ENCODE data around the gene KCNK4.

The KCNK4 gene

DNA sequence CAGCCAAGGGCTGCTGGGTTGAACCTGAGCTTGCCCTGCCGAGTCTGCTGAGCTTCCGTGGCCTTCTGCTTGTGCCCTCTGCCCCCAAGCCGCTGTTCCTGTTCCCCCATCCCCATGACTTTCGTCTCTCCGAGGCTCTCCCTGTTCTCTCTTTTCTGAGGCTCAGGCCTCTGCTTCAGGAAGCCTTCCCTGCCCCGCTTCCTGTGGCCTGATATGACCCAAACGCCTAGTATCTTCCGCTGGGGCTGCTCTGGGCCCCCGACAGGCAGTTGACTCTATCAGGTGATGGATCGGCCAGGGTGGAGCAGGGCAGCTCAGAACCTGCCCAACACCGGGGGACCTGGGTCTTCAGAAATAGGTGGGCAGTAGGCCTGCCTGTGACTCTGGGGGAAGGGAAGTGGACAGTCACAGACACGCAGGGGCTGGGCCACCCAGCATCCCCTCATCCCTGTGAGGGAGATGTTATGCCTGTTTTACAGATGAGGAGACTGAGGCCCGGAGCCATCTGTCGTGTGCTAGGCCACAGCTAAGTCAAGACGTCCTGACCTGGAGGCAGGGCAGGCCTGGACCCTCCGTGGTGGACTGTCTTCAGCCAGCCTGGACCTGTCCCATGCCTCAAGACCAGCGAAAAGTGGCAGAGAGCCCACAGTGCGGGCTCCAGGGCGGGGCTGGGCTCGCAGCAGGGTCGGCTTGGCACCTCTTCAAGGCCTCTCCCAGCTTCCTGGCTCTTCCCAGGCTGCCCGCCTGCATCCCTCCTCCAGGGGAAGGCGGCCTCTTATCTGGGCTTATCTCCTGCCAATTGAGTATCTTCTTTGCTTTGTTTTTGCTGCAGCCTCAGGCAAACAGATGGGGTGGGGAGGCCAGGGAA is 22.8 kb upstream of the KCNK4 start:
- no peaks in the 10 kb centered on the region for H3K9me3 ChIP-seq (ENCODE audit: low read length)
- no peaks in the 10 kb centered on the region for H3K27me3 ChIP-seq (ENCODE audit: insufficient read depth, low read length)
- peak overlapping the region; percentile 50 for H3K4me3 ChIP-seq (ENCODE audit: low read length)
- H2AFZ ChIP-seq (ENCODE audit: low read depth, low read length) = no peak overlapping the region
- peaks cover 23% of the 10 kb centered on the region for H3K4me1 ChIP-seq (ENCODE audit: insufficient read depth, low read length)
- H3K36me3 ChIP-seq (ENCODE audit: insufficient read depth, low read length) = peaks cover 9% of the 10 kb centered on the region

DNA sequence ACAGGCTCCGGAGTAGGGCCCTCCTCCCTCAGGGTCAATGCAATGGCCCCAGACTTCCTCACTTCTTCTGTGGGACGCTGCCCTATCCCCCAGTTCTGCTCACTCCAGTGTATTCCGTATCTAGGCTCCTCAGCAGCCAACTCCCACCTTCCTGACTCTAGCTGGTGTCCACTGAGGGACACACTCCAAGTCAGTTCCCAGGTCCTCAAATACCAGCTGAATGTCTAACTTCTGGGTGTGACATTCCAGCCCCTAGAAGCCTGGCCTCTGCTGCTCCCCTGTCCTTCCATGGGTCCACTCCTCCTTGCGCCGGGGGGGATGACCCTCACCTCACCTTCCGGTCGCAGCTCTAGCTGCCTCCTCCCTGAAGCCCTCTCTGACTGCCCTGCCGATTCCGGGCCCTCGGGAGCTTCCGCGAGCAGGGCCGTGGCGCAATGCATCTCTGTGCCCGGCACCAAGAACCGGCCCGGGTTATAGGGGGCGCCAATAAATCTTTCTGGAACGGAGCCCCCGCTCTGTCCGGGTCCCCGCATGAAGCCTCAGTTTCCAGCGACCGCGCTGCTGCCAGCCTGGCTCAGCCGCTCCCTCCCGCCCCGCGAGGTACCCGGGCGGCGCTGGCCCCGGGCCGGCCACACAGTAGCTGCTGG is 22.1 kb upstream of the KCNK4 start:
- peak overlapping the region; percentile 46 for H2AFZ ChIP-seq (ENCODE audit: low read depth, low read length)
- H3K27me3 ChIP-seq (ENCODE audit: insufficient read depth, low read length) = no peaks in the 10 kb centered on the region
- peak overlapping the region; percentile 50 for H3K4me3 ChIP-seq (ENCODE audit: low read length)
- H3K4me1 ChIP-seq (ENCODE audit: insufficient read depth, low read length) = peaks cover 23% of the 10 kb centered on the region
- no peaks in the 10 kb centered on the region for H3K9me3 ChIP-seq (ENCODE audit: low read length)
- peaks cover 7% of the 10 kb centered on the region for H3K36me3 ChIP-seq (ENCODE audit: insufficient read depth, low read length)

DNA sequence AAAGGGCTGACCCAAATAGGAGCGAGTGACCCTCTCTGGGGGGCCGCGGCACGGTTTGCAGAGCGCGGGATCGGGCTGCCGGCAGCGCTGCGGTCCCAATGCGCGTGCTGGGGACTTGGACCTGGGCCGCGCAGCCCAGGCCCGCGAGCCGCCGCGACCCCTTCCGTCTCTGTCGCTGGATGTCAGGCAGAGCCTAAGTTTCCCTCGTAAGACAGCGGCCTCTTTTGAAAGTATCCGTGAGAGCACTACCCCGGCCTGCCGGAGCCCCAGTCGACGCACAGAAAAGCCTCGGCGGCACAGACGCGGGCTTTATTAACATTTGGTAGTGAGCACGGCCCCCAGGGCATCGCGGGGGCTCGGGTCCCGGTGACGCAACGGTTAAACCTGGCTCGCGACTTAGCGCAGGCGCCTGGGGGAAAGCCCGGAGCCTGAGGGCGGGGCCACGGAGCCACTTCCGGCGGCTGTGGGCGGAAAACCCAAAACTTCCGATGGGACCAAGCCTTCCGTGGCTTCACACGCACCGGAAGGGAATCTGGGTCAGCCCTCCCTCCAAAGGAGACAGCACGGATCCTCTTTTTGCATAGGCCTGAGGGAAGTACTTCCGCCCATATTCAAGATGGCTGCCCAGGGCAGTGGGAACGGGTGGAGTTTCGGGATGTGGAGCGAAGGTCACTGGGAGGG is 21.4 kb upstream of the KCNK4 start:
- Histone ChIP-seq H2AFZ (ENCODE audit: low read depth, low read length) (peak overlapping the region; percentile 46), H3K4me3 (ENCODE audit: low read length) (peak overlapping the region; percentile 67), H3K9me3 (ENCODE audit: low read length) (no peaks in the 10 kb centered on the region), H3K36me3 (ENCODE audit: insufficient read depth, low read length) (peaks cover 7% of the 10 kb centered on the region), H3K4me1 (ENCODE audit: insufficient read depth, low read length) (peaks cover 23% of the 10 kb centered on the region), H3K27me3 (ENCODE audit: insufficient read depth, low read length) (no peaks in the 10 kb centered on the region)

DNA sequence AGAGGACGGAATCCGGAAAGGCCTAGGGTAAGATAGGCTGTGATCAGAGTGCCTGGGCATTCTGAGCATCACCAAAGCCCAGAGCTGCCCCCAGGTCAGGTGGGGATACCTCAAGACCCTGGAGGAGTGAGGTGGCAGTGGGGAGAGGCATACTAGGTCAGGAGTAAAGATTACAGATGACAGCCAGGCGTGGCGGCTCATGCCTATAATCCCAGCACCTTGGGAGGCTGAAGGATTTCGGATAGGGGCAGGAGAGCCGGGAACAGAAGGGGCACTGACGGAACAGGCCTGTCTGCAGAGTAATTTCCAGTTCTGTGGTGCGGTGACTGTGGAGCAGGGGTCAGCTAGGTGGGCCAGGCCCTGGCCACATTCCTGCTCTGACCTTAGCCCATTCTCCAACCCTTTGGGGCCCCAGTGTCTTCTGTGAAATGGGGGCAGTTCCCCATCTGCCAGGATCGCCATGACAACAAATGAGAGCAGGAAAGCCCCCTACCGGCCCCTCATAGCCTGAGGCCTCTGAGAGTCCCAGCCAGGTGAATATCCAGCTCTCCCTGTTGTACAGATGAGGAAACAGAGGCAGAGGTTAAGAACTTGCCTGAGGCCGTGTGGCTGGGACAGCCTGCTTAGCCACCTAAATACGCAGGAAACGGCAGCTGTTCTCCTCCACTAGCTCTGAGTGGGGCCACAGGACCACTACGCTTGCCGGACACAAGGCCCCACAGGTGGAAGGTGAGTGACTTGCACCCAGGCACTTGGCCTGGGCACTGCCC is 15.9 kb upstream of the KCNK4 start:
- Histone ChIP-seq H3K4me1 (ENCODE audit: insufficient read depth, low read length) (peaks cover 21% of the 10 kb centered on the region), H2AFZ (ENCODE audit: low read depth, low read length) (no peak overlapping the region), H3K36me3 (ENCODE audit: insufficient read depth, low read length) (peaks cover 22% of the 10 kb centered on the region), H3K27me3 (ENCODE audit: insufficient read depth, low read length) (no peaks in the 10 kb centered on the region), H3K4me3 (ENCODE audit: low read length) (no peak overlapping the region), H3K9me3 (ENCODE audit: low read length) (no peaks in the 10 kb centered on the region)

DNA sequence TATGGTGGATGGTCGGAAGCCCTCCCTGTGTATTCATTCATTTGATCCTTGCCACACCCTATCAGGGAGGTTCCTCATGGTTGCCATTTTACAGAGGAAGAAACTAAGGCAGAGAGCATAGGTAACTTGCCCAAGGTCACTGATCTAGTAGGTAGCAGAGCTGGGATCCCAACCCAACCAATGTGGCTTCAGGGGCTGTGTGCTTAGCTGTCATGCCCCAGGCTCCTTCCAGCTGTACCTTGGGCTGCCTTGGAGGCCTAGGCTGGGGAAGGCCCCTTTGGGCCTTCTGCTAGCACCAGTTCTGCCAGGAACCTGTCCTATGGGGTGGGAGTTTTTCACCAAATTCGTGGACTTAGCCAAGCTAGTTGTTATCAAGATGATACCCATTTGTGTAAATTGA is 15.3 kb upstream of the KCNK4 start:
- Histone ChIP-seq H3K36me3 (ENCODE audit: insufficient read depth, low read length) (peaks cover 22% of the 10 kb centered on the region), H3K4me3 (ENCODE audit: low read length) (no peak overlapping the region), H3K27me3 (ENCODE audit: insufficient read depth, low read length) (no peaks in the 10 kb centered on the region), H3K4me1 (ENCODE audit: insufficient read depth, low read length) (peaks cover 18% of the 10 kb centered on the region), H3K9me3 (ENCODE audit: low read length) (no peaks in the 10 kb centered on the region), H2AFZ (ENCODE audit: low read depth, low read length) (no peak overlapping the region)

DNA sequence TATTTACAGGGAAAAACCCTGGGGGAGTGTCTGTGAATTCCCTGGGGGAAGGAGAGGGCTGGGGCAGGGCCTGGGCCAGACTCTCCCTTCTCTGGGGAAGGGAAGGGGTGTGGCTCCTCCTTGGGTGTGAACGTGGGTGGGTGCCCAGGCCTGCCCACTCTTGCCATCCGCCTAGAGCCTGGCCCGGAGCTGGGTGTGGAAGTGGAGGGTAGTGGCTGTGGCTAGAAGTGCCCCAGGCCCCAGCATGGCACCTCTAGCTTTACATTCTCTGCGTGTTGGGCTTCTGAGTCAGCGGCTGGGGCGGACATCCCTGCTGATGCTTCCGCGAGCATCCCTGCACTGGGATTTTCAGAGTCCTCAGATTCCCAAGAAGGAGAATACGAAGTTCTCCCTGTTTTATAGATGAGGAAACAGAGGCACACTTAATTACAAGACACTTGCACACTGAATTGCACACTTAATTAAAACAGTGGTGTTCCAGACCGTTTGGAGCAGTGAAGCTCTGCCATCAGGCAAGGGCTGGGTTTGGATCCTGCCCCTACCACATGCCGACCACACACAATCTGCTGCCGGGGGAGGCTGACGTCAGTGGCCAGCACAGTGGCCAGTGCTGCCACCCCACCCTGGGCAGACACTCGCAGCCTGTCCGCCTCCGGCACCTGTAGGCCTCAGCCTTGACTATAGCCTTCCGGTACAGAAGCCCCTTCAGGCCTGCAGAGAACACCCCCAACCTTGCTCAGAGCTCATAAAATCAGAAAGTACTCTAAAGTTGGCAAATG is 14.3 kb upstream of the KCNK4 start:
- H3K4me3 ChIP-seq (ENCODE audit: low read length) = no peak overlapping the region
- H2AFZ ChIP-seq (ENCODE audit: low read depth, low read length) = no peak overlapping the region
- H3K27me3 ChIP-seq (ENCODE audit: insufficient read depth, low read length) = no peaks in the 10 kb centered on the region
- peaks cover 14% of the 10 kb centered on the region for H3K4me1 ChIP-seq (ENCODE audit: insufficient read depth, low read length)
- no peaks in the 10 kb centered on the region for H3K9me3 ChIP-seq (ENCODE audit: low read length)
- H3K36me3 ChIP-seq (ENCODE audit: insufficient read depth, low read length) = peaks cover 23% of the 10 kb centered on the region

DNA sequence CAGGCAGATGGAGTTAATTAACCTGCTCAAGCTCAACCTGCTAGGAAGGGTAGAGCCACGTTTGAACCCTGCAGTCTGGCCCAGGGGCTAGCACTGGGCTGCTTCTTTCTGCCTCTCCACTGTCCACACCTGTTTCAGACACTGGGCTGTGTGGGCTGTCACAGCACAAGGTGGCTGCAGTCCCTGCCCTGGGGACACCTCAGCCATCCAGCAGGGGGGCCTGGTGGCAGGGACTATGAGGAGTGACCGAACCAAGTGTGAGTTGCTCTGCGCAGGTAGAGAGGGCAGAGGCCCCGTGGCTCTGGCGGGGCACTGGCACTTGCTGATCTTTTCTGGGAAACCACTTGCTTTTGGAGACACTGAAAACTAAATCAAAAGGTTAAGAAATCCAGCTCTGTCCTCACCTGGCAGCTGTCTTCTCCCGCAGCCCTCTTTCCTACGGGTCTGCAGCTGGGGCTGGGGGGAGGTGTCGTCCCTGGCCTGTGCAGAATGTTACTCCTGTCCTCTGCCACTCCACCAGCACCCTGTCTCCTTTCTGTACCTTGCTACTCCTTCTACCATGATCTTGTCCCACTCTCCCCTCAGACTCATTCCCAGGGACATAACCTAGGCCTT is 12.4 kb upstream of the KCNK4 start:
- Histone ChIP-seq H3K4me1 (ENCODE audit: insufficient read depth, low read length) (peaks cover 10% of the 10 kb centered on the region), H3K9me3 (ENCODE audit: low read length) (no peaks in the 10 kb centered on the region), H3K27me3 (ENCODE audit: insufficient read depth, low read length) (no peaks in the 10 kb centered on the region), H3K4me3 (ENCODE audit: low read length) (no peak overlapping the region), H2AFZ (ENCODE audit: low read depth, low read length) (no peak overlapping the region), H3K36me3 (ENCODE audit: insufficient read depth, low read length) (peaks cover 30% of the 10 kb centered on the region)

DNA sequence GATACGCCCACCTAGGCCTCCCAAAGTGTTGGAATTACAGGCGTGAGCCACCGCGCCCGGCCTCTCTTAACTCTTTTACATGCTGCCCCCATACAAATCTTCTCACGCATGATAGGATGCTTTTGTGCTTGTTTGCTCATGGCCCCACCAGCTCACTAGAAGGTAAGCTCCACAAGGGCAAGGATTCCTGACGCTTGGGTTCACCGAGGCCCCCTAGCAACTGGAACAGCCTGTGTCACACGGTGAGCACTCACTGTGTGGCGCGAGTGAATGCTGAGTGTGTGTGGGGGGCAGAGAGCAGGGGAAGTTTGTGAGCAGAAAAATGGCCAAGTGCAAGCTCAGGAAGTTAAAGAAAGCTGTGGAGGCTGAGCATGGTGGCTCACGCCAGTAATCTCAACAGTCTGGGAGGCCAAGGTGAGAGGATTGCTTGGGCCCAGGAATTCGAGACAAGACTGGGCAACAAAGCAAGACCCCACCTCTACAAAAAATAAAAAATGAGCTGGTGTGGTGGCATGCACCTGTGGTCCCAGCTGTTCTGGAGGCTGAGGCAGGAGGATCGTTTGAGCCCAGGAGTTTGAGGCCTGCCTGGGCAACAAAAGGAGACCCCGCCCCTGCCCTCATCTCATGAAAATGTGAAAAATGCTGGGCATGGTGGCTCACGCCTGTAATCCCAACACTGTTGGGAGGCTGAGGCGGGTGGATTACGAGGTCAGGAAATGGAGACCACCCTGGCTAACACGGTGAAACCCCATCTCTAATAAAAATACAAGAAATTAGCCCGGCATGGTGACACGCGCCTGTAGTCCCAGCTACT is 8.9 kb upstream of the KCNK4 start:
- no peak overlapping the region for H3K4me3 ChIP-seq (ENCODE audit: low read length)

DNA sequence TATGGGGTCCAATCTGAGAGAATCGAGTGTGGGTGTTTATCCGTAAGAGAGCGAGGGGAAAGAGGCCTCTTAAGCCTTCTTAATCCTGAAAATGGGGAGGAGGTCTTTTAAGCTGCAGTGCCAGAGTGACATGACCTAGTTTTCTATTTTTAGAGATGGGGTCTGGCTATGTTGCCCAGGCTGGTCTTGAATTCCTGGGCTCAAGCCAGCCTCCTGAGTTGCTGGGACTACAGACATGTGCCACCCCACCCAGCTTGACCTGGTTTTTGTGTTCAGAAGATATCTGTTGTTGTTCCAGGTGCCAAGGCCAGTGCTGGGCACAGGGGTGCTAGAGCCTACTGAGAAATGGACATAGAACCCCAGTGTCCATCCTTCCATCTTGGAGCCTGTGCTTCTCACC is 8.0 kb upstream of the KCNK4 start:
- Histone ChIP-seq H3K4me3 (ENCODE audit: low read length) (no peak overlapping the region), H3K9me3 (ENCODE audit: low read length) (no peaks in the 10 kb centered on the region), H2AFZ (ENCODE audit: low read depth, low read length) (no peak overlapping the region), H3K36me3 (ENCODE audit: insufficient read depth, low read length) (peaks cover 12% of the 10 kb centered on the region), H3K4me1 (ENCODE audit: insufficient read depth, low read length) (peaks cover 16% of the 10 kb centered on the region), H3K27me3 (ENCODE audit: insufficient read depth, low read length) (no peaks in the 10 kb centered on the region)

More for the DNA sequence above, 8.9 kb upstream of the KCNK4 start:
- H3K36me3 ChIP-seq (ENCODE audit: insufficient read depth, low read length) = peaks cover 18% of the 10 kb centered on the region
- peaks cover 16% of the 10 kb centered on the region for H3K4me1 ChIP-seq (ENCODE audit: insufficient read depth, low read length)
- no peaks in the 10 kb centered on the region for H3K27me3 ChIP-seq (ENCODE audit: insufficient read depth, low read length)
- no peaks in the 10 kb centered on the region for H3K9me3 ChIP-seq (ENCODE audit: low read length)
- no peak overlapping the region for H2AFZ ChIP-seq (ENCODE audit: low read depth, low read length)

DNA sequence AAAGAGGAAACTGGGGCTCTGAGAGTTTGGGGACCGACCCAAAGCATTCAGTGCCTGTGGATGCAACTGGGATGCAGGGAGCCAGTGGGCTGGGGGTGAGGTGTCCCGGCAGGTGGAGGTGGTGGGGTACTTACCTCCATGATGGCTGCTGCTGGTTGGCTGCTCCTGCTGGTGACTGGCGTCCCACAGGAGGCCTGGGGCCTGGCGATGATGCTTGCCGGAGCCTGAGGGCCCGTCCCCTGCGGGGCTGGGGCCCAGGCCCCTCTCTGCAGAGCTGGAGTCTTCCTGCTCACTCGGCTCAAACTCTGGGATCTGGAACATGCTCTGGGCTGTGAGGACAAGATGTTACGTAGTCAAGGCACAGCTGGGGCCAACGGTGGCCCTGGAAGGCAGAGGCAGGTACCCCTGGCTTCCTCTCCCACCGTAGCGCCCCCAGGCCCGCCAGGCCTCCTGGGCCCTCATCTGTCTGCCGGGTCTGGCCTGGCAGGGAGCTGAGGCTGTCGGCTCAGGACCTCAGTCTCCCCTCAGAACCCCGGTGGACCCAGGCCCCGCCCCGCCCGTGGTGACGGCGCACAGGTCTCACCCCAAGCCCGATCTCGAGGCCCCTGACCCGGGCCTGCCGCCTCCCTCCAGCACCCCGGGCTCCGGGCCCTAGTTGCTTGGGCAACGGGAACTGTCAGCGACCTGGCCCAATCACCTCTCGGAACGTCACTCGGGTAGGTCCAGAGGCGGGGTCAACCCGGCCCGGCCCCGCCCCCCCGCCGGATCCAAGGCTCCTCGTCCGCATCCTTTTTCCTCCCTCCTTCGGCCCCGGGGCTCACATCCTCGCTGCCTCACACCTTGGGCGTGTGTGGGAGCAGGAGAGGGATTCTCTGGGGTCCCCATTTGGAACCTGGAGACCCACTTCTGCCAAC is 6.8 kb upstream of the KCNK4 start, which contains the start of gene BAD:
BAD (minus strand) TSS at position 618 of the 914 bp plus-strand sequence; CDS start at position 321, 297 bp downstream.
- peaks cover 16% of the 10 kb centered on the region for H3K4me1 ChIP-seq (ENCODE audit: insufficient read depth, low read length)
- peaks cover 7% of the 10 kb centered on the region for H3K36me3 ChIP-seq (ENCODE audit: insufficient read depth, low read length)
- no peaks in the 10 kb centered on the region for H3K9me3 ChIP-seq (ENCODE audit: low read length)
- H2AFZ ChIP-seq (ENCODE audit: low read depth, low read length) = peak within 1 kb of the TSS; percentile 67
- peaks cover 2% of the 10 kb centered on the region for H3K27me3 ChIP-seq (ENCODE audit: insufficient read depth, low read length)
- peak within 1 kb of the TSS; percentile 97 for H3K4me3 ChIP-seq (ENCODE audit: low read length)

Data from neuron (in vitro differentiated cells).